H1 (cell line): ENCODE data around the gene PCCA. TPM values are rescaled to one million over a fixed set of nuclear protein-coding genes. Genes with fewer than 3 reads are reported as not detected.

Experiments used
- CTCF ChIA-PET: fragments of 300-600 bp; sonication (Branson Sonifier 250); formaldehyde crosslinking; loops from one replicate; lab custom pipeline; 2021; ENCODE audit not compliant: partially characterized antibody; lab: Charles Lee
- POLR2A ChIA-PET: fragments of 300-600 bp; sonication (Branson Sonifier 250); formaldehyde crosslinking; loops from one replicate; lab custom pipeline; 2021; ENCODE audit warnings: inconsistent platforms; ENCODE audit not compliant: partially characterized antibody; lab: Charles Lee
- DNase-seq, 2 experiments: peaks; one replicate each; pipeline versions ENCODE4 v3.0.0 to v3.0.0-alpha.2; 2010 to 2022; ENCODE audit warnings: low spot score in 2 of 2, low read depth in 1 of 2, mixed read lengths in 1 of 2
- FAIRE-seq: peaks from 2 replicates; lab custom pipeline; 2011; peaks lifted over from hg19 to GRCh38; lab: Jason Lieb, UNC
- H2AFZ ChIP-seq: 2 replicates; pipeline ENCODE4 v1.8.1; 2012; ENCODE audit warnings: low read length, inconsistent platforms
- H2AK5ac ChIP-seq: 2 replicates; pipeline ENCODE4 v1.6.1; 2013; ENCODE audit warnings: low read depth, low read length
- H2BK120ac ChIP-seq: replicated peaks from 2 replicates; pipeline ENCODE3; 2013; ENCODE audit warnings: low read depth, low read length, inconsistent platforms
- H2BK12ac ChIP-seq: 2 replicates; pipeline ENCODE4 v1.6.1; 2013; ENCODE audit warnings: low read depth, low read length
- H2BK15ac ChIP-seq: 2 replicates; pipeline ENCODE4 v1.6.1; 2013; ENCODE audit warnings: low read length
- H2BK20ac ChIP-seq: 2 replicates; pipeline ENCODE4 v1.6.1; 2013; ENCODE audit warnings: low read length
- H2BK5ac ChIP-seq: 2 replicates; pipeline ENCODE4 v1.6.1; 2013; ENCODE audit warnings: low read depth, low read length
- H3K14ac ChIP-seq: 2 replicates; pipeline ENCODE4 v1.6.1; 2013; ENCODE audit warnings: inconsistent platforms; ENCODE audit not compliant: insufficient read length
- H3K18ac ChIP-seq: 2 replicates; pipeline ENCODE4 v1.6.1; 2013; ENCODE audit warnings: low read length; ENCODE audit errors: extremely low read depth
- H3K23ac ChIP-seq: 2 replicates; pipeline ENCODE4 v1.6.1; 2013; ENCODE audit warnings: inconsistent platforms; ENCODE audit not compliant: insufficient read length
- H3K23me2 ChIP-seq: 2 replicates; pipeline ENCODE4 v1.6.1; 2013; ENCODE audit warnings: low read depth, low read length
- H3K27ac ChIP-seq: 2 replicates; pipeline ENCODE4 v1.6.1; 2011; ENCODE audit warnings: low read depth, low read length, inconsistent platforms
- H3K27me3 ChIP-seq, 4 experiments: replicated peaks in 1 of 4; 1 replicate in 1 of 4; 2 replicates in 3 of 4; pipeline versions ENCODE4 v1.6.1 to v1.8.1; 2011 to 2013; ENCODE audit warnings: low read length in 3 of 4, mild to moderate bottlenecking in 3 of 4, inconsistent platforms in 2 of 4, mixed read lengths in 2 of 4, moderate library complexity in 1 of 4; ENCODE audit not compliant: control insufficient read depth in 3 of 4, insufficient read depth in 3 of 4; ENCODE audit errors: extremely low read depth in 1 of 4
- H3K36me3 ChIP-seq, 4 experiments: 2 replicates each; pipeline versions ENCODE4 v1.6.1 to v1.8.1; 2011 to 2013; ENCODE audit warnings: mild to moderate bottlenecking in 4 of 4, low read length in 3 of 4, moderate library complexity in 2 of 4, control low read depth in 1 of 4, inconsistent platforms in 1 of 4; ENCODE audit not compliant: insufficient read depth in 4 of 4, control insufficient read depth in 2 of 4
- H3K4ac ChIP-seq: replicated peaks from 2 replicates; pipeline ENCODE3; 2013; ENCODE audit warnings: low read length, low read depth, mixed read lengths, inconsistent platforms; ENCODE audit not compliant: insufficient read length
- H3K4me1 ChIP-seq, 4 experiments: replicated peaks in 1 of 4; 1 replicate in 1 of 4; 2 replicates in 3 of 4; pipeline versions ENCODE4 v1.6.1 to v1.8.1; 2011 to 2013; ENCODE audit warnings: low read length in 3 of 4, inconsistent platforms in 2 of 4, mixed read lengths in 1 of 4; ENCODE audit not compliant: insufficient read depth in 4 of 4, control insufficient read depth in 3 of 4
- H3K4me2 ChIP-seq, 2 experiments: 2 replicates each; pipeline versions ENCODE4 v1.6.1 to v1.8.1; 2011 to 2013; ENCODE audit warnings: low read depth in 2 of 2, low read length in 2 of 2, control low read depth in 1 of 2, inconsistent platforms in 1 of 2, mild to moderate bottlenecking in 1 of 2; ENCODE audit not compliant: insufficient read depth in 1 of 2
- H3K4me3 ChIP-seq, 4 experiments: fragments of 200-600, 300-600 bp in 1 of 4; sonication (generic), shearing (Covaris generic), sonication (Bioruptor Twin) in 1 of 4; 2 replicates each; pipeline versions ENCODE4 v1.5.1 to v1.8.1; 2011 to 2016; ENCODE audit warnings: low read length in 4 of 4, low read depth in 3 of 4, control low read depth in 2 of 4, inconsistent platforms in 2 of 4, mild to moderate bottlenecking in 2 of 4, mixed read lengths in 1 of 4, moderate library complexity in 1 of 4; ENCODE audit not compliant: insufficient read depth in 2 of 4; ENCODE audit errors: extremely low read depth in 1 of 4
- H3K56ac ChIP-seq: replicated peaks from 2 replicates; pipeline ENCODE3; 2013; ENCODE audit warnings: low read depth, mild to moderate bottlenecking, mixed read lengths, low read length, inconsistent platforms; ENCODE audit not compliant: insufficient read length
- H3K79me1 ChIP-seq: 2 replicates; pipeline ENCODE4 v1.6.1; 2013; ENCODE audit warnings: low read depth, low read length, control low read depth
- H3K79me2 ChIP-seq, 2 experiments: 2 replicates each; pipeline versions ENCODE4 v1.6.1 to v1.8.1; 2012 to 2013; ENCODE audit warnings: low read length in 2 of 2, mild to moderate bottlenecking in 2 of 2, inconsistent platforms in 1 of 2; ENCODE audit not compliant: insufficient read depth in 2 of 2, control insufficient read depth in 1 of 2
- H3K9ac ChIP-seq, 4 experiments: replicated peaks in 1 of 4; 1 replicate in 1 of 4; 2 replicates in 3 of 4; pipeline versions ENCODE4 v1.6.1 to v1.8.1; 2011 to 2013; ENCODE audit warnings: low read depth in 3 of 4, low read length in 3 of 4, control low read depth in 2 of 4, mild to moderate bottlenecking in 2 of 4, moderate library complexity in 2 of 4, inconsistent platforms in 1 of 4; ENCODE audit errors: extremely low read depth in 1 of 4
- H3K9me3 ChIP-seq, 2 experiments: 2 replicates each; pipeline versions ENCODE4 v1.6.1 to v1.8.1; 2012 to 2013; ENCODE audit warnings: mild to moderate bottlenecking in 2 of 2, moderate library complexity in 2 of 2, control low read depth in 1 of 2, inconsistent platforms in 1 of 2, low read depth in 1 of 2, low read length in 1 of 2, mixed read lengths in 1 of 2; ENCODE audit not compliant: insufficient read depth in 2 of 2
- H4K20me1 ChIP-seq, 2 experiments: replicated peaks in 1 of 2; 2 replicates each; pipeline versions ENCODE3 to v1.8.1; 2011 to 2013; ENCODE audit warnings: inconsistent platforms in 2 of 2, low read length in 2 of 2, mild to moderate bottlenecking in 1 of 2; ENCODE audit not compliant: insufficient read depth in 2 of 2, control insufficient read depth in 1 of 2
- H4K5ac ChIP-seq: 2 replicates; pipeline ENCODE4 v1.6.1; 2013; ENCODE audit warnings: low read length, low read depth, mixed read lengths, inconsistent platforms; ENCODE audit not compliant: insufficient read length
- H4K8ac ChIP-seq: 2 replicates; pipeline ENCODE4 v1.8.0; 2013; ENCODE audit warnings: mild to moderate bottlenecking, moderate library complexity, low read length, inconsistent platforms; ENCODE audit not compliant: insufficient read depth; ENCODE audit errors: extremely low read depth
- H4K91ac ChIP-seq: replicated peaks from 2 replicates; pipeline ENCODE3; 2013; ENCODE audit warnings: low read length, mixed read lengths, inconsistent platforms; ENCODE audit not compliant: insufficient read length
- CHD2 ChIP-seq: IDR thresholded peaks from 2 replicates; pipeline ENCODE4 v1.6.1; 2012; ENCODE audit warnings: low read length, improper control_type of control experiment
- CTCF ChIP-seq, 3 experiments: IDR thresholded peaks; 1 replicate in 2 of 3; 2 replicates in 1 of 3; pipeline versions ENCODE4 v1.5.1 to v1.6.1; 2011; ENCODE audit warnings: low read length in 3 of 3, mild to moderate bottlenecking in 3 of 3, inconsistent platforms in 2 of 3, low read depth in 1 of 3, moderate library complexity in 1 of 3; ENCODE audit not compliant: insufficient read depth in 1 of 3; ENCODE audit errors: control extremely low read depth in 1 of 3
- E2F6 ChIP-seq: IDR thresholded peaks from 2 replicates; pipeline ENCODE4 v1.6.1; 2012; ENCODE audit warnings: inconsistent platforms
- JUND ChIP-seq: IDR thresholded peaks from 2 replicates; pipeline ENCODE4 v1.6.1; 2011; ENCODE audit warnings: mild to moderate bottlenecking, improper control_type of control experiment, low read length
- POLR2A ChIP-seq, 2 experiments: IDR thresholded peaks; 1 replicate in 1 of 2; 2 replicates in 1 of 2; pipeline ENCODE4 v1.6.1; 2011; ENCODE audit warnings: low read depth in 2 of 2, low read length in 2 of 2, mild to moderate bottlenecking in 2 of 2; ENCODE audit errors: control extremely low read depth in 1 of 2
- SUZ12 ChIP-seq: fragments of 200-600 bp; sonication (generic); IDR thresholded peaks from 2 replicates; pipeline ENCODE4 v1.6.1; 2012; ENCODE audit warnings: mild to moderate bottlenecking, inconsistent platforms, low read length, moderate library complexity, mixed read lengths
- TEAD4 ChIP-seq: IDR thresholded peaks from 2 replicates; pipeline ENCODE4 v1.6.1; 2012; ENCODE audit warnings: low read depth, low read length, inconsistent platforms, mixed read lengths
- WGBS, 2 experiments: shearing (Covaris generic) in 1 of 2; methylation state at CpG; one replicate each; pipeline versions ENCODE4 v1.1.6 to v1.1.7; 2013 to 2015; ENCODE audit warnings: low lambda C conversion rate in 2 of 2, mixed read lengths in 2 of 2, inconsistent platforms in 1 of 2, low coverage in 1 of 2, missing lambda C conversion rate in 1 of 2; ENCODE audit not compliant: insufficient replicate concordance in 2 of 2, insufficient coverage in 1 of 2, insufficient read length in 1 of 2; ENCODE audit errors: extremely low coverage in 1 of 2, missing lambda C conversion rate in 1 of 2; 5-methylcytosine and 5-hydroxymethylcytosine counted together
- polyA plus RNA-seq, 7 experiments: library from polyadenylated mRNA; depleted of rRNA in 3 of 7; stranded (reverse) in 5 of 7; unstranded in 2 of 7; fragments of >200 nt in 5 of 7; fragments of 200-250 nt in 2 of 7; gene quantifications; 1 replicate in 5 of 7; 2 replicates in 1 of 7; 4 replicates in 1 of 7; pipeline versions ENCODE4 v1.2.1 to v1.2.3, GENCODE V29; 2011 to 2013; ENCODE audit warnings: missing spikeins in 2 of 7, mixed read lengths in 2 of 7
- total RNA-seq: library from RNA; stranded (reverse); fragmentation: NEBNext Ultra II Directional; extraction: Animal tissue kit (Norgen Biotek cat#: 25700); gene quantifications from 2 replicates; pipeline ENCODE4 v1.2.1, GENCODE V29; 2021

The PCCA gene
- total and polyA plus RNA-seq, 2 of the 8 experiments (the other 6 are each of a cell fraction or from before 2014, with no cell fraction given) = 18.4 to 49.8 TPM

- CTCF ChIA-PET = interaction anchor here (0.9 to 4.6 kb wide), 3 partner anchors 8 to 53 kb away, joined by 3 to 32 read pairs (median 3); no protein-coding TSS in a partner anchor
- FAIRE-seq = no peak
- 89% methylated on average over 6 of the region's 6 CpGs; no CpG with 5 or more reads in 1 of the 2 experiments for WGBS, 2 experiments
Measured at GRCh38 chr13:100534911-100535310, 446.0 kb downstream of the PCCA start.

More at GRCh38 chr13:100534911-100535310, 446.0 kb downstream of the PCCA start:
- POLR2A ChIA-PET = no interaction called here
- H3K23ac ChIP-seq = no peak overlapping the region
- no peak overlapping the region for H2BK20ac ChIP-seq
- no peak overlapping the region for H3K4me2 ChIP-seq
- H3K23me2 ChIP-seq = no peaks in the 10 kb centered on the region
- no peak for DNase-seq
- H3K36me3 ChIP-seq = peaks cover 0 to 4% (median 2%) of the 10 kb centered on the region in 4 experiments; a peak in 2 of 8 replicates
- no peaks in the 10 kb centered on the region for H3K27me3 ChIP-seq
- no peak overlapping the region for H3K56ac ChIP-seq
- H3K4me1 ChIP-seq = peaks cover 2 to 4% (median 3%) of the 10 kb centered on the region in 4 experiments; a peak in 4 of 7 replicates
- H2AK5ac ChIP-seq = peak overlapping the region; percentile 44; the same call in 1 of the 2 replicates
- no peak overlapping the region for H3K18ac ChIP-seq
- H4K20me1 ChIP-seq = no peaks in the 10 kb centered on the region
- H2BK15ac ChIP-seq = 0 out of 2 replicates have a peak overlapping the region, but pooled peaks have one; percentile 29
- H2BK5ac ChIP-seq = 0 out of 2 replicates have a peak overlapping the region, but pooled peaks have one; percentile 13
- TF ChIP-seq E2F6 (no peak), JUND (no peak), TEAD4 (no peak), POLR2A (IDR thresholded peaks at IDR 0.05; ENCODE audit: control extremely low read depth in 1 of 2, low read depth in 2 of 2, low read length in 2 of 2) (no peak), CTCF (IDR thresholded peaks at IDR 0.05; ENCODE audit: control extremely low read depth in 1 of 3, insufficient read depth in 1 of 3, low read depth in 1 of 3, low read length in 3 of 3) (no peak), SUZ12 (no peak), CHD2 (no peak)
- H4K5ac ChIP-seq = no peak overlapping the region
- no peak overlapping the region for H4K91ac ChIP-seq
- H4K8ac ChIP-seq = no peak overlapping the region; the same call in 1 of the 2 replicates
- H3K27ac ChIP-seq = no peak overlapping the region
- no peaks in the 10 kb centered on the region for H3K79me1 ChIP-seq
- no peak overlapping the region for H3K4ac ChIP-seq
- H2BK120ac ChIP-seq = no peak overlapping the region
- no peak overlapping the region for H2BK12ac ChIP-seq
- no peak overlapping the region for H3K14ac ChIP-seq
- no peak overlapping the region for H2AFZ ChIP-seq
- no peak overlapping the region for H3K4me3 ChIP-seq
- H3K79me2 ChIP-seq = no peaks in the 10 kb centered on the region
- H3K9me3 ChIP-seq = no peaks in the 10 kb centered on the region
- no peak overlapping the region for H3K9ac ChIP-seq
